ENCODE data around the gene PIWIL1. TPM values are rescaled to one million over a fixed set of nuclear protein-coding genes. Genes with fewer than 3 reads are reported as not detected.

PIWIL1 gene
- total RNA-seq, 1 experiment from 2014 or later: not detected

GRCh38 chr12:130385193-130385592, 47.5 kb downstream of the PIWIL1 start:
- TF ChIP-seq EZH2phosphoT487 (IDR thresholded peaks at IDR 0.05; ENCODE audit: borderline replicate concordance, low read length): no peak
- no peak for TF ChIP-seq CTCF (conservative IDR thresholded peaks at IDR 0.05; ENCODE audit: low read depth, low read length)
- no peak for TF ChIP-seq EZH2 (IDR thresholded peaks at IDR 0.05; ENCODE audit: low read length, unreplicated experiment)
- POLR2A ChIA-PET (ENCODE audit: unreplicated experiment): no interaction called here

GRCh38 chr12:130391186-130391585, 53.5 kb downstream of the PIWIL1 start:
- no peaks in the 10 kb centered on the region for H3K9me2 ChIP-seq (replicated peaks; ENCODE audit: low read length)
- H3K4me1 ChIP-seq (ENCODE audit: insufficient read depth, low read length): no peaks in the 10 kb centered on the region
- TF ChIP-seq CTCF (conservative IDR thresholded peaks at IDR 0.05; ENCODE audit: low read depth, low read length): no peak
- no peak for TF ChIP-seq EZH2phosphoT487 (IDR thresholded peaks at IDR 0.05; ENCODE audit: borderline replicate concordance, low read length)
- no peak for TF ChIP-seq EZH2 (IDR thresholded peaks at IDR 0.05; ENCODE audit: low read length, unreplicated experiment)
- H3K9ac ChIP-seq (ENCODE audit: low read length): no peak overlapping the region
- ChIA-PET CTCF (no interaction called here), POLR2A (ENCODE audit: unreplicated experiment) (no interaction called here)
- no peak for DNase-seq
- intact Hi-C loops (cut with micrococcal nuclease): no loop called here
- ATAC-seq: no peak
- no peaks in the 10 kb centered on the region for H3F3A ChIP-seq (ENCODE audit: low read length, unreplicated experiment)
- H3K9me3 ChIP-seq (ENCODE audit: low read length): no peaks in the 10 kb centered on the region
- no peaks in the 10 kb centered on the region for H3K27me3 ChIP-seq (ENCODE audit: low read length)
- BruUV-seq (replicated peaks): no TSS peak
- no peaks in the 10 kb centered on the region for H3K36me3 ChIP-seq (ENCODE audit: low read depth, low read length)
- no peak overlapping the region for H3K27ac ChIP-seq (ENCODE audit: low read length)
- H3K4me3 ChIP-seq (ENCODE audit: low read length): no peak overlapping the region
- H4K20me1 ChIP-seq (ENCODE audit: low read length): no peaks in the 10 kb centered on the region
- no peaks in the 10 kb centered on the region for H3K79me2 ChIP-seq (ENCODE audit: low read length)
- H3K4me2 ChIP-seq (ENCODE audit: low read length): no peak overlapping the region
- no peak overlapping the region for H2AFZ ChIP-seq (ENCODE audit: low read length)

More at GRCh38 chr12:130385193-130385592, 47.5 kb downstream of the PIWIL1 start:
- no peaks in the 10 kb centered on the region for H3K4me1 ChIP-seq (ENCODE audit: insufficient read depth, low read length)
- intact Hi-C loops (cut with micrococcal nuclease): no loop called here
- H3K79me2 ChIP-seq (ENCODE audit: low read length): no peaks in the 10 kb centered on the region
- no peak overlapping the region for H3K27ac ChIP-seq (ENCODE audit: low read length)
- H3F3A ChIP-seq (ENCODE audit: low read length, unreplicated experiment): no peaks in the 10 kb centered on the region
- no peaks in the 10 kb centered on the region for H3K9me2 ChIP-seq (replicated peaks; ENCODE audit: low read length)
- no peaks in the 10 kb centered on the region for H3K36me3 ChIP-seq (ENCODE audit: low read depth, low read length)
- DNase-seq (no peak), ATAC-seq (no peak)
- BruUV-seq (replicated peaks): no TSS peak
- H3K9ac ChIP-seq (ENCODE audit: low read length): no peak overlapping the region
- H3K27me3 ChIP-seq (ENCODE audit: low read length): no peaks in the 10 kb centered on the region
- no peak overlapping the region for H3K4me3 ChIP-seq (ENCODE audit: low read length)
- H4K20me1 ChIP-seq (ENCODE audit: low read length): no peaks in the 10 kb centered on the region
- H2AFZ ChIP-seq (ENCODE audit: low read length): no peak overlapping the region
- H3K9me3 ChIP-seq (ENCODE audit: low read length): no peaks in the 10 kb centered on the region
- H3K4me2 ChIP-seq (ENCODE audit: low read length): no peak overlapping the region
- CTCF ChIA-PET: no interaction called here

GRCh38 chr12:130394906-130395305, 57.2 kb downstream of the PIWIL1 start:
- no peak overlapping the region for H2AFZ ChIP-seq (ENCODE audit: low read length)
- POLR2A ChIA-PET (ENCODE audit: unreplicated experiment): no interaction called here
- no peak overlapping the region for H3K4me2 ChIP-seq (ENCODE audit: low read length)
- H4K20me1 ChIP-seq (ENCODE audit: low read length): no peaks in the 10 kb centered on the region
- DNase-seq (no peak), ATAC-seq (no peak)
- H3K36me3 ChIP-seq (ENCODE audit: low read depth, low read length): no peaks in the 10 kb centered on the region
- CTCF ChIA-PET: no interaction called here
- no peak overlapping the region for H3K4me3 ChIP-seq (ENCODE audit: low read length)
- BruUV-seq (replicated peaks): no TSS peak
- H3K4me1 ChIP-seq (ENCODE audit: insufficient read depth, low read length): no peaks in the 10 kb centered on the region
- no peaks in the 10 kb centered on the region for H3K27me3 ChIP-seq (ENCODE audit: low read length)
- no peak overlapping the region for H3K9ac ChIP-seq (ENCODE audit: low read length)
- no peaks in the 10 kb centered on the region for H3K9me3 ChIP-seq (ENCODE audit: low read length)
- H3K79me2 ChIP-seq (ENCODE audit: low read length): no peaks in the 10 kb centered on the region
- intact Hi-C loops (cut with micrococcal nuclease): no loop called here
- no peaks in the 10 kb centered on the region for H3K9me2 ChIP-seq (replicated peaks; ENCODE audit: low read length)
- H3K27ac ChIP-seq (ENCODE audit: low read length): no peak overlapping the region
- TF ChIP-seq EZH2 (IDR thresholded peaks at IDR 0.05; ENCODE audit: low read length, unreplicated experiment) (no peak), CTCF (conservative IDR thresholded peaks at IDR 0.05; ENCODE audit: low read depth, low read length) (no peak), EZH2phosphoT487 (IDR thresholded peaks at IDR 0.05; ENCODE audit: borderline replicate concordance, low read length) (no peak)
- H3F3A ChIP-seq (ENCODE audit: low read length, unreplicated experiment): no peaks in the 10 kb centered on the region

Measured in PC-3 (cell line).